Measurements from ENCODE around the gene RNF151. TPM values are rescaled to one million over a fixed set of nuclear protein-coding genes. Genes with fewer than 3 reads are reported as not detected.
"Not testable (repeated sequence)": the region's sequence is repeated elsewhere in the genome, so short reads cannot be mapped to it uniquely, and the experiment has no call there.

Gene RNF151
- polyA plus RNA-seq, 2 of the 4 experiments (the other 2 are of a cell fraction) = not detected

DNA sequence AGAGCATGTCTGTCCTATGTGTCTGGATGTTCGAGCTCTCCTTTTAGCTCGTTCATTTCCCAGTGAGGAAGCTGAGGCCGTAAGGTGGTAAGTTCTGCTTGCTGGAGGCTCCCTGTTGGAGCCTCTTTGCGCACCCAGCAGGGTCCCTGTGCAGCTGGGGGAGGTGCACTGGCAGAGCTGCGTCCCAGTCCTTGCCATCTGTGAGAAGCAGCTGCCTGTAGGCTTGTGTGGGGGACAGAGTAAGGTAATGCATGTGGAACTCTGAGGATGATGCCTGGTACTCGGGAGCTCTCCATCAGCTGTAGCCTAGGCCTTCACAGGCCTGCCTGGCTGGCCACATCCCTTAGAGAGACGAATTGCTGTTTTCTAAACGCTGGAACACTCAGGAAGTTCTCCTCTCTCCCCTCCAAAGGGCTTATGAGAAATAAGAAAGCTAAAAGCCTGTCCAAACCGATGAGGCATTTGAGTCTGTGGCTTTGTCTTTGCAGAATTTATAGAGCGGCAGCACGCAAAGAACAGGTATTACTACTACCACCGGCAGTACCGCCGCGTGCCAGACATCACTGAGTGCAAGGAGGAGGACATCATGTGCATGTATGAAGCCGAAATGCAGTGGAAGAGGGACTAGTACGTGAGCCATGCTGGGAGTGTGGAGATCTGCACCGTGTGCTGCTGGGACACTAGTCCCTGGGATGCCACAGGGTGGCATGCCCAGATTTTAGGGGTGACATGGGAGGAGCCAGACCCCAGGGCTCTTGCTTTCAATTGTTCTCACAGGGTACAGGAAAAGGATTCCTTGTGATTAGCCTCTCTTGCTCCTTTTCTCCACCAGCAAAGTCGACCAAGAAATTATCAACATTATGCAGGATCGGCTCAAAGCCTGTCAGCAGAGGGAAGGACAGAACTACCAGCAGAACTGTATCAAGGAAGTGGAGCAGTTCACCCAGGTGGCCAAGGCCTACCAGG, 5.7 kb upstream of the RNF151 start (continued):
- TF ChIP-seq HMGXB4 (CRISPR knock-in tag; IDR thresholded peaks at IDR 0.05; ENCODE audit: borderline replicate concordance) (peak; percentile 67; the same call in 1 of the 2 replicates), RFX5 (IDR thresholded peaks at IDR 0.05) (no peak), HEYL (CRISPR knock-in tag; IDR thresholded peaks at IDR 0.05) (no peak), CHD4 (IDR thresholded peaks at IDR 0.05; ENCODE audit: borderline replicate concordance) (no peak), HDAC2 (IDR thresholded peaks at IDR 0.05) (no peak), RARB (CRISPR knock-in tag; IDR thresholded peaks at IDR 0.05) (peak; percentile 90), ESRRA (IDR thresholded peaks at IDR 0.05; ENCODE audit: borderline replicate concordance, low read length) (no peak), PHF8 (IDR thresholded peaks at IDR 0.05; ENCODE audit: borderline replicate concordance, low read depth) (no peak), ZFP36 (IDR thresholded peaks at IDR 0.05; ENCODE audit: borderline replicate concordance, partially characterized antibody) (no peak), MAFK (IDR thresholded peaks at IDR 0.05; ENCODE audit: partially characterized antibody) (no peak), ZC3H11A (IDR thresholded peaks at IDR 0.05) (no peak), ZSCAN20 (CRISPR knock-in tag; IDR thresholded peaks at IDR 0.05) (no peak), FOSL2 (IDR thresholded peaks at IDR 0.05) (no peak), FOSL2 (CRISPR knock-in tag; IDR thresholded peaks at IDR 0.05) (no peak), TP53 (CRISPR knock-in tag; IDR thresholded peaks at IDR 0.05) (peak; percentile 91; the same call in 1 of the 2 replicates), NR3C1 (IDR thresholded peaks at IDR 0.05) (no peak), MAX (IDR thresholded peaks at IDR 0.05) (peak; percentile 74), GATA3 (IDR thresholded peaks at IDR 0.05; ENCODE audit: borderline replicate concordance) (no peak; the same call in 1 of the 2 replicates), MYC (IDR thresholded peaks at IDR 0.05; ENCODE audit: borderline replicate concordance, low read length) (no peak), SREBF2 (IDR thresholded peaks at IDR 0.05) (no peak), EHF (CRISPR knock-in tag; IDR thresholded peaks at IDR 0.05) (peak; percentile 36; the same call in 1 of the 2 replicates), RAD21 (conservative IDR thresholded peaks at IDR 0.05 in 1 of 2, IDR thresholded peaks at IDR 0.05 in 1 of 2) (no peak)
- TF ChIP-seq, protein P1, sequence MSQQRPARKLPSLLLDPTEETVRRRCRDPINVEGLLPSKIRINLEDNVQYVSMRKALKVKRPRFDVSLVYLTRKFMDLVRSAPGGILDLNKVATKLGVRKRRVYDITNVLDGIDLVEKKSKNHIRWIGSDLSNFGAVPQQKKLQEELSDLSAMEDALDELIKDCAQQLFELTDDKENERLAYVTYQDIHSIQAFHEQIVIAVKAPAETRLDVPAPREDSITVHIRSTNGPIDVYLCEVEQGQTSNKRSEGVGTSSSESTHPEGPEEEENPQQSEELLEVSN (IDR thresholded peaks at IDR 0.05; ENCODE audit: borderline replicate concordance, low read depth) = no peak

- Histone ChIP-seq H3K27ac (peak overlapping the region; percentile 92 to 97; a peak in 4 of 6 replicates), H3K9me3 (no peaks in the 10 kb centered on the region), H3K4me1 (peaks cover 37% of the 10 kb centered on the region), H3K4me3 (peak overlapping the region; percentile 88; the same call in 1 of the 3 replicates), H3K4me2 (peak overlapping the region; percentile 94)
- TF ChIP-seq POLR2AphosphoS2 (conservative IDR thresholded peaks at IDR 0.05; ENCODE audit: low read length) (no peak; the same call in 1 of the 2 replicates), PBX3 (IDR thresholded peaks at IDR 0.05) (peak; percentile 10; the same call in 1 of the 2 replicates), EP300 (IDR thresholded peaks at IDR 0.05) (no peak), JUN (IDR thresholded peaks at IDR 0.05) (peak in 1 of 2 experiments; percentile 76; a peak in 4 of 5 replicates), NR3C1 (IDR thresholded peaks at IDR 0.05) (no peak), HEYL (CRISPR knock-in tag; IDR thresholded peaks at IDR 0.05) (no peak)
- TF ChIP-seq, protein P2, sequence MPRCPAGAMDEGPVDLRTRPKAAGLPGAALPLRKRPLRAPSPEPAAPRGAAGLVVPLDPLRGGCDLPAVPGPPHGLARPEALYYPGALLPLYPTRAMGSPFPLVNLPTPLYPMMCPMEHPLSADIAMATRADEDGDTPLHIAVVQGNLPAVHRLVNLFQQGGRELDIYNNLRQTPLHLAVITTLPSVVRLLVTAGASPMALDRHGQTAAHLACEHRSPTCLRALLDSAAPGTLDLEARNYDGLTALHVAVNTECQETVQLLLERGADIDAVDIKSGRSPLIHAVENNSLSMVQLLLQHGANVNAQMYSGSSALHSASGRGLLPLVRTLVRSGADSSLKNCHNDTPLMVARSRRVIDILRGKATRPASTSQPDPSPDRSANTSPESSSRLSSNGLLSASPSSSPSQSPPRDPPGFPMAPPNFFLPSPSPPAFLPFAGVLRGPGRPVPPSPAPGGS (IDR thresholded peaks at IDR 0.05) = peak; percentile 65; the same call in 1 of the 3 replicates
- ChIA-PET POLR2A (interaction anchor here (1.8 to 2.2 kb wide), 2 partner anchors 18 to 193 kb away, joined by 9 read pairs; partner anchors contain the start of genes MSRB1 and TRAF7), CTCF (no interaction called here)
- 0 out of 6 replicates have a peak, but pooled peaks of 1 of the 2 experiments have one; percentile 1 for ATAC-seq
- FAIRE-seq = no peak
- DNase-seq (ENCODE audit: low read depth in 1 of 2, low spot score in 1 of 2) = peak in 1 of 2 experiments; percentile 51
- WGBS (ENCODE audit: missing lambda C conversion rate) = 35% methylated on average over 6 of the region's 6 CpGs
Measured at GRCh38 chr16:1961651-1962067, 5.0 kb upstream of the RNF151 start.

- WGBS (ENCODE audit: missing lambda C conversion rate) = 63% methylated on average over 33 of the region's 37 CpGs
- Histone ChIP-seq H3K27ac (peak overlapping the region; percentile 92 to 100), H3K4me3 (peak overlapping the region; percentile 88), H3K4me2 (peak overlapping the region; percentile 94), H3K4me1 (peaks cover 37% of the 10 kb centered on the region)
- FAIRE-seq; DNase-seq (ENCODE audit: low read depth in 1 of 2, low spot score in 1 of 2); CTCF ChIA-PET; ATAC-seq; H3K9me3 ChIP-seq: not testable (repeated sequence)
- POLR2A ChIA-PET = interaction anchor here (2.2 kb wide), 1 partner anchor 19 kb away, joined by 9 read pairs; the partner anchor contains the start of gene MSRB1
Measured at GRCh38 chr16:1962161-1963153, 4.2 kb upstream of the RNF151 start.

Measured in A549 (cell line).